Ramos (cell line): ENCODE measurements around the gene LINGO4.

Experiments used
- in situ Hi-C: fragments of 300-500 bp; cut with MboI; formaldehyde crosslinking; loops from one replicate; pipeline ENCODE4 v1.14.3; 2022; ENCODE audit warnings: low sequenced_read_pairs; ENCODE audit not compliant: unreplicated experiment

Gene LINGO4

GRCh38 chr1:151834239-151834638 lies 29.0 kb upstream of the LINGO4 start:
- in situ Hi-C loops: no loop called here

- in situ Hi-C loops: no loop called here
These were observed 28.1 kb upstream of the LINGO4 start for GRCh38 chr1:151833172-151833900.

- in situ Hi-C loops: no loop called here
These were observed 27.2 kb upstream of the LINGO4 start for GRCh38 chr1:151832318-151832980.

- in situ Hi-C loops: no loop called here
These were observed 26.4 kb upstream of the LINGO4 start, which contains the start of gene RORC for GRCh38 chr1:151831605-151832004. Gene RORC, minus strand, starts transcription at chr1:151831802. Its CDS starts 38 bp downstream, at chr1:151831764.

- in situ Hi-C loops: no loop called here
These were observed 26.0 kb upstream of the LINGO4 start for GRCh38 chr1:151831256-151831591.

- in situ Hi-C loops: no loop called here
These were observed 24.8 kb upstream of the LINGO4 start for GRCh38 chr1:151830055-151830454.

- in situ Hi-C loops: no loop called here
These were observed 24.3 kb upstream of the LINGO4 start for GRCh38 chr1:151829352-151830046.

GRCh38 chr1:151828921-151829320 lies 23.7 kb upstream of the LINGO4 start:
- in situ Hi-C loops: no loop called here

- in situ Hi-C loops: no loop called here
These were observed 22.6 kb upstream of the LINGO4 start for GRCh38 chr1:151827853-151828252.

- in situ Hi-C loops: no loop called here
These were observed 20.8 kb upstream of the LINGO4 start for GRCh38 chr1:151825751-151826660.

- in situ Hi-C loops: no loop called here
These were observed 20.0 kb upstream of the LINGO4 start for GRCh38 chr1:151825204-151825603.

- in situ Hi-C loops: no loop called here
These were observed 18.0 kb upstream of the LINGO4 start for GRCh38 chr1:151823175-151823574.

GRCh38 chr1:151822404-151822803 lies 17.2 kb upstream of the LINGO4 start:
- in situ Hi-C loops: no loop called here

- in situ Hi-C loops: no loop called here
These were observed 15.7 kb upstream of the LINGO4 start for GRCh38 chr1:151820940-151821339.

GRCh38 chr1:151819976-151820623 lies 14.9 kb upstream of the LINGO4 start:
- in situ Hi-C loops: no loop called here

- in situ Hi-C loops: no loop called here
These were observed 14.1 kb upstream of the LINGO4 start for GRCh38 chr1:151819227-151819835.

- in situ Hi-C loops: no loop called here
These were observed 12.1 kb upstream of the LINGO4 start for GRCh38 chr1:151817353-151817730.

- in situ Hi-C loops: no loop called here
These were observed 11.5 kb upstream of the LINGO4 start for GRCh38 chr1:151816548-151817352.
